Right lobe of liver (tissue), 4 donors: ENCODE results near the gene PRKAR1B.

Experiments used
- CTCF ChIP-seq, 4 donors: fragments of 200-600 bp in 3 of 4; fragments of 450-650 bp in 1 of 4; IDR thresholded peaks; one replicate each; pipeline versions ENCODE4 v1.5.1 to v1.8.0; 2016 to 2022; ENCODE audit warnings: antibody characterized with exemption in 4 of 4, mild to moderate bottlenecking in 2 of 4
- POLR2A ChIP-seq: fragments of 450-650 bp; IDR thresholded peaks from one replicate; pipeline ENCODE4 v1.6.1; 2017; ENCODE audit warnings: antibody characterized with exemption, mild to moderate bottlenecking
- donor health status: DM: no; HTN: no; CAD: no.
- donor health status: DM: no; HTN: no; CAD: no.
- donor health status: DM: no; HTN: yes; CAD: no.

- no peak for TF ChIP-seq CTCF (IDR thresholded peaks at IDR 0.05)
- no peak for TF ChIP-seq POLR2A
These were observed 85.8 kb downstream of the PRKAR1B start for GRCh38 chr7:641269-641671.
